H9 (cell line): Measurements from ENCODE around the gene DHCR24. TPM values are rescaled to one million over a fixed set of nuclear protein-coding genes. Genes with fewer than 3 reads are reported as not detected.

Experiments used
- DNase-seq: peaks from one replicate; pipeline ENCODE4 v3.0.0-alpha.2; 2017
- H2AFZ ChIP-seq: one replicate; pipeline ENCODE4 v1.6.1; 2013; ENCODE audit warnings: mild to moderate bottlenecking, low read length, control low read depth, moderate library complexity
- H2AK5ac ChIP-seq: 2 replicates; pipeline ENCODE4 v1.6.1; 2013; ENCODE audit warnings: low read length, control low read depth, mixed read lengths; ENCODE audit not compliant: insufficient read length
- H2BK120ac ChIP-seq: one replicate; pipeline ENCODE4 v1.6.1; 2013; ENCODE audit warnings: low read depth, mild to moderate bottlenecking, low read length, control low read depth, inconsistent platforms; ENCODE audit not compliant: poor library complexity, severe bottlenecking
- H2BK12ac ChIP-seq: 2 replicates; pipeline ENCODE4 v1.6.1; 2013; ENCODE audit warnings: low read length, control low read depth, mixed read lengths, low read depth; ENCODE audit not compliant: insufficient read length
- H2BK15ac ChIP-seq: 2 replicates; pipeline ENCODE4 v1.6.1; 2013; ENCODE audit warnings: low read depth, low read length, control low read depth
- H2BK20ac ChIP-seq: one replicate; pipeline ENCODE4 v1.6.1; 2013; ENCODE audit warnings: low read depth, mild to moderate bottlenecking, low read length, control low read depth, inconsistent platforms; ENCODE audit not compliant: poor library complexity, severe bottlenecking
- H2BK5ac ChIP-seq: 2 replicates; pipeline ENCODE4 v1.6.1; 2013; ENCODE audit warnings: low read length, control low read depth, mixed read lengths; ENCODE audit not compliant: insufficient read length
- H3K14ac ChIP-seq: 2 replicates; pipeline ENCODE4 v1.6.1; 2013; ENCODE audit warnings: low read length, control low read depth; ENCODE audit not compliant: insufficient read depth
- H3K18ac ChIP-seq: 2 replicates; pipeline ENCODE4 v1.6.1; 2013; ENCODE audit warnings: low read depth, mild to moderate bottlenecking, mixed read lengths, low read length, control low read depth; ENCODE audit not compliant: insufficient read length
- H3K23ac ChIP-seq: 2 replicates; pipeline ENCODE4 v1.6.1; 2013; ENCODE audit warnings: low read length, control low read depth, mixed read lengths, low read depth; ENCODE audit not compliant: insufficient read length
- H3K23me2 ChIP-seq: 2 replicates; pipeline ENCODE4 v1.6.1; 2013; ENCODE audit warnings: low read depth, mild to moderate bottlenecking, mixed read lengths, low read length, control low read depth; ENCODE audit not compliant: insufficient read length, poor library complexity, severe bottlenecking
- H3K27ac ChIP-seq: 2 replicates; pipeline ENCODE4 v1.5.1; 2013; ENCODE audit warnings: low read length, control low read depth, mixed read lengths, low read depth; ENCODE audit not compliant: insufficient read length
- H3K27me3 ChIP-seq: 2 replicates; pipeline ENCODE4 v1.6.1; 2013; ENCODE audit warnings: low read length, control low read depth, inconsistent platforms; ENCODE audit not compliant: insufficient read depth
- H3K4ac ChIP-seq: 2 replicates; pipeline ENCODE4 v1.6.1; 2013; ENCODE audit warnings: low read depth, mild to moderate bottlenecking, control low read depth, inconsistent platforms, low read length, moderate library complexity
- H3K4me1 ChIP-seq: 2 replicates; pipeline ENCODE4 v1.6.1; 2013; ENCODE audit warnings: low read length, control low read depth, inconsistent platforms; ENCODE audit not compliant: insufficient read depth
- H3K4me2 ChIP-seq: 2 replicates; pipeline ENCODE4 v1.6.1; 2013; ENCODE audit warnings: low read length, control low read depth, mixed read lengths; ENCODE audit not compliant: insufficient read length, insufficient read depth
- H3K56ac ChIP-seq: 2 replicates; pipeline ENCODE4 v1.6.1; 2013; ENCODE audit warnings: low read depth, mild to moderate bottlenecking, mixed read lengths, low read length, control low read depth; ENCODE audit not compliant: insufficient read length
- H3K79me1 ChIP-seq: 2 replicates; pipeline ENCODE4 v1.6.1; 2013; ENCODE audit warnings: low read depth, mild to moderate bottlenecking, moderate library complexity, low read length, control low read depth, inconsistent platforms; ENCODE audit not compliant: insufficient read depth, poor library complexity, severe bottlenecking
- H3K79me2 ChIP-seq: 2 replicates; pipeline ENCODE4 v1.6.1; 2013; ENCODE audit warnings: low read length, control low read depth, inconsistent platforms; ENCODE audit not compliant: insufficient read depth
- H3K9ac ChIP-seq: 2 replicates; pipeline ENCODE4 v1.6.1; 2013; ENCODE audit warnings: low read length, control low read depth, mixed read lengths; ENCODE audit not compliant: insufficient read length; ENCODE audit errors: extremely low read depth
- H3K9me3 ChIP-seq: one replicate; pipeline ENCODE4 v1.6.1; 2013; ENCODE audit warnings: low read depth, low read length, inconsistent platforms; ENCODE audit not compliant: control insufficient read depth
- H3T11ph ChIP-seq: one replicate; pipeline ENCODE4 v1.6.1; 2013; ENCODE audit warnings: mild to moderate bottlenecking, low read length, control low read depth, inconsistent platforms
- H4K20me1 ChIP-seq: one replicate; pipeline ENCODE4 v1.6.1; 2013; ENCODE audit not compliant: control insufficient read depth, insufficient read length, insufficient read depth
- H4K5ac ChIP-seq: 2 replicates; pipeline ENCODE4 v1.6.1; 2013; ENCODE audit warnings: low read depth, mild to moderate bottlenecking, mixed read lengths, low read length, control low read depth; ENCODE audit not compliant: insufficient read length
- H4K8ac ChIP-seq: replicated peaks from 2 replicates; pipeline ENCODE4 v1.6.1; 2013; ENCODE audit warnings: low read length, control low read depth, mixed read lengths, low read depth; ENCODE audit not compliant: insufficient read length
- H4K91ac ChIP-seq: 2 replicates; pipeline ENCODE4 v1.6.1; 2013; ENCODE audit warnings: low read depth, mild to moderate bottlenecking, moderate library complexity, mixed read lengths, low read length, control low read depth; ENCODE audit not compliant: insufficient read length
- H3K27ac Mint-ChIP-seq, 3 experiments: 2 replicates in 2 of 3; 3 replicates in 1 of 3; pipeline ENCODE4 v1.8.0; 2020 to 2021; ENCODE audit warnings: mixed read lengths in 3 of 3, mild to moderate bottlenecking in 1 of 3, moderate library complexity in 1 of 3
- H3K27me3 Mint-ChIP-seq: 2 replicates; pipeline ENCODE4 v1.8.0; 2021; ENCODE audit warnings: low read depth, mild to moderate bottlenecking, moderate library complexity, mixed read lengths
- H3K36me3 Mint-ChIP-seq, 3 experiments: 2 replicates in 2 of 3; 3 replicates in 1 of 3; pipeline ENCODE4 v1.8.0; 2020 to 2021; ENCODE audit warnings: low read depth in 3 of 3, mixed read lengths in 3 of 3; ENCODE audit not compliant: insufficient read depth in 1 of 3
- H3K4me1 Mint-ChIP-seq, 2 experiments: 2 replicates each; pipeline ENCODE4 v1.8.0; 2020; ENCODE audit warnings: mixed read lengths in 2 of 2
- H3K4me3 Mint-ChIP-seq, 2 experiments: 2 replicates in 1 of 2; 3 replicates in 1 of 2; pipeline ENCODE4 v1.8.0; 2020 to 2021; ENCODE audit warnings: mild to moderate bottlenecking in 2 of 2, mixed read lengths in 2 of 2, moderate library complexity in 1 of 2
- H3K9me3 Mint-ChIP-seq, 2 experiments: 2 replicates in 1 of 2; 3 replicates in 1 of 2; pipeline ENCODE4 v1.8.0; 2020; ENCODE audit warnings: mild to moderate bottlenecking in 2 of 2, mixed read lengths in 2 of 2, moderate library complexity in 1 of 2
- WGBS: extraction: QIAGEN DNeasy Blood & Tissue Kit; methylation state at CpG from one replicate; pipeline ENCODE4 v1.1.7; 2013; ENCODE audit warnings: missing lambda C conversion rate, low lambda C conversion rate, mixed read lengths; ENCODE audit not compliant: insufficient read length; ENCODE audit errors: extremely low coverage; 5-methylcytosine and 5-hydroxymethylcytosine counted together
- total RNA-seq: library from RNA; stranded (reverse); gene quantifications from 2 replicates; pipeline ENCODE4 v1.2.1, GENCODE V29; 2021
- TF ChIP-seq, protein P1 (sequence below): fragments of 200-600 bp; sonication (generic); conservative IDR thresholded peaks from 3 replicates; pipeline ENCODE4 v1.8.0; 2021; ENCODE audit warnings: antibody characterized with exemption, mild to moderate bottlenecking

Gene DHCR24
- total RNA-seq, 1 experiment from 2014 or later, result 318 TPM

DNA sequence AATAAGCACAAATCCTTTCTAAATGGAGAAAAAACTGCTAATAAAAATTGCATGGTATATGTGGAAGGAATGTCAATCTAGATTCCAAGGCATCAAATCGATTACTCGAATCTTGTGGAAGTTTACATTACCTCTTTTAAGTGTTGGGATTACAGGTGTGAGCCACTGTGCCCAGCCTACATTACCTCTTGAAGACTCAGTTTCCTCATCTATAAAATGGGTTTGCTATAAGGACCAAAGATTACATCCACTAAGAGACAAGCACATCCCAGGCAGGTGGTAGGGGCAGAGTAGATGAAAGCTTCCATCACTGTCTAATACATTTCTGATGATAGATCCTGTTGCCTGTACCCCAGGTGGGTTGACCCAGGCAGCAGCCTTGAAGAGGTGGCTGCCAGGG, 16.1 kb downstream of the DHCR24 start:
- Histone ChIP-seq H3K27ac (no peak overlapping the region), H2AK5ac (no peak overlapping the region), H4K20me1 (no peaks in the 10 kb centered on the region), H3T11ph (no peak overlapping the region), H2BK5ac (no peak overlapping the region), H3K4ac (no peak overlapping the region), H3K56ac (no peak overlapping the region), H3K23ac (no peak overlapping the region), H2BK15ac (no peak overlapping the region), H2AFZ (no peak overlapping the region), H4K8ac (no peak overlapping the region), H2BK12ac (no peak overlapping the region), H3K9me3 (no peaks in the 10 kb centered on the region), H3K4me2 (no peak overlapping the region), H3K27me3 (no peaks in the 10 kb centered on the region), H3K4me1 (no peaks in the 10 kb centered on the region), H3K23me2 (no peaks in the 10 kb centered on the region), H3K14ac (no peak overlapping the region), H4K5ac (no peak overlapping the region), H4K91ac (no peak overlapping the region), H2BK120ac (no peak overlapping the region), H3K9ac (no peak overlapping the region), H3K79me2 (peaks cover 5% of the 10 kb centered on the region; the same call in 1 of the 2 replicates), H3K18ac (no peak overlapping the region), H3K79me1 (no peaks in the 10 kb centered on the region), H2BK20ac (no peak overlapping the region)
- H3K4me3 Mint-ChIP-seq, result no peak overlapping the region
- no peaks in the 10 kb centered on the region for H3K9me3 Mint-ChIP-seq
- TF ChIP-seq, protein P1, sequence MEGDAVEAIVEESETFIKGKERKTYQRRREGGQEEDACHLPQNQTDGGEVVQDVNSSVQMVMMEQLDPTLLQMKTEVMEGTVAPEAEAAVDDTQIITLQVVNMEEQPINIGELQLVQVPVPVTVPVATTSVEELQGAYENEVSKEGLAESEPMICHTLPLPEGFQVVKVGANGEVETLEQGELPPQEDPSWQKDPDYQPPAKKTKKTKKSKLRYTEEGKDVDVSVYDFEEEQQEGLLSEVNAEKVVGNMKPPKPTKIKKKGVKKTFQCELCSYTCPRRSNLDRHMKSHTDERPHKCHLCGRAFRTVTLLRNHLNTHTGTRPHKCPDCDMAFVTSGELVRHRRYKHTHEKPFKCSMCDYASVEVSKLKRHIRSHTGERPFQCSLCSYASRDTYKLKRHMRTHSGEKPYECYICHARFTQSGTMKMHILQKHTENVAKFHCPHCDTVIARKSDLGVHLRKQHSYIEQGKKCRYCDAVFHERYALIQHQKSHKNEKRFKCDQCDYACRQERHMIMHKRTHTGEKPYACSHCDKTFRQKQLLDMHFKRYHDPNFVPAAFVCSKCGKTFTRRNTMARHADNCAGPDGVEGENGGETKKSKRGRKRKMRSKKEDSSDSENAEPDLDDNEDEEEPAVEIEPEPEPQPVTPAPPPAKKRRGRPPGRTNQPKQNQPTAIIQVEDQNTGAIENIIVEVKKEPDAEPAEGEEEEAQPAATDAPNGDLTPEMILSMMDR, result no peak
- no peak overlapping the region for H3K27ac Mint-ChIP-seq
- WGBS, result no CpG with 5 or more reads among the region's 2 CpGs
- H3K36me3 Mint-ChIP-seq, result peaks cover 50 to 86% (median 84%) of the 10 kb centered on the region in 3 experiments
- H3K27me3 Mint-ChIP-seq, result no peaks in the 10 kb centered on the region
- DNase-seq, result no peak
- no peaks in the 10 kb centered on the region; a peak in 1 of 4 replicates for H3K4me1 Mint-ChIP-seq
